Measurements from ENCODE around the gene SNAI1. TPM values are rescaled to one million over a fixed set of nuclear protein-coding genes. Genes with fewer than 3 reads are reported as not detected.
"Not testable (repeated sequence)": the region's sequence is repeated elsewhere in the genome, so short reads cannot be mapped to it uniquely, and the experiment has no call there.

Gene SNAI1
- total and polyA plus RNA-seq, 8 donors: 0.31 to 2.9 (median 0.98) TPM

GRCh38 chr20:49970498-49970897 is 12.3 kb upstream of the SNAI1 start:
- no peaks in the 10 kb centered on the region for H3K4me1 ChIP-seq
- 67 to 84% methylated on average over 8 of the region's 8 CpGs for WGBS, 2 donors
- H3K9me3 ChIP-seq: no peaks in the 10 kb centered on the region
- TF ChIP-seq, protein P1, sequence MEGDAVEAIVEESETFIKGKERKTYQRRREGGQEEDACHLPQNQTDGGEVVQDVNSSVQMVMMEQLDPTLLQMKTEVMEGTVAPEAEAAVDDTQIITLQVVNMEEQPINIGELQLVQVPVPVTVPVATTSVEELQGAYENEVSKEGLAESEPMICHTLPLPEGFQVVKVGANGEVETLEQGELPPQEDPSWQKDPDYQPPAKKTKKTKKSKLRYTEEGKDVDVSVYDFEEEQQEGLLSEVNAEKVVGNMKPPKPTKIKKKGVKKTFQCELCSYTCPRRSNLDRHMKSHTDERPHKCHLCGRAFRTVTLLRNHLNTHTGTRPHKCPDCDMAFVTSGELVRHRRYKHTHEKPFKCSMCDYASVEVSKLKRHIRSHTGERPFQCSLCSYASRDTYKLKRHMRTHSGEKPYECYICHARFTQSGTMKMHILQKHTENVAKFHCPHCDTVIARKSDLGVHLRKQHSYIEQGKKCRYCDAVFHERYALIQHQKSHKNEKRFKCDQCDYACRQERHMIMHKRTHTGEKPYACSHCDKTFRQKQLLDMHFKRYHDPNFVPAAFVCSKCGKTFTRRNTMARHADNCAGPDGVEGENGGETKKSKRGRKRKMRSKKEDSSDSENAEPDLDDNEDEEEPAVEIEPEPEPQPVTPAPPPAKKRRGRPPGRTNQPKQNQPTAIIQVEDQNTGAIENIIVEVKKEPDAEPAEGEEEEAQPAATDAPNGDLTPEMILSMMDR (IDR thresholded peaks at IDR 0.05): no peak
- no peaks in the 10 kb centered on the region for H3K27me3 ChIP-seq
- H3K4me3 ChIP-seq: no peak overlapping the region
- H3K27ac ChIP-seq: no peak overlapping the region
- intact Hi-C loops (cut with DNase I): no loop called here
- ATAC-seq: no peak
- no peaks in the 10 kb centered on the region for H3K36me3 ChIP-seq
- peak in 1 of 6 donors; percentile 27 for DNase-seq
- no peak for FAIRE-seq

DNA sequence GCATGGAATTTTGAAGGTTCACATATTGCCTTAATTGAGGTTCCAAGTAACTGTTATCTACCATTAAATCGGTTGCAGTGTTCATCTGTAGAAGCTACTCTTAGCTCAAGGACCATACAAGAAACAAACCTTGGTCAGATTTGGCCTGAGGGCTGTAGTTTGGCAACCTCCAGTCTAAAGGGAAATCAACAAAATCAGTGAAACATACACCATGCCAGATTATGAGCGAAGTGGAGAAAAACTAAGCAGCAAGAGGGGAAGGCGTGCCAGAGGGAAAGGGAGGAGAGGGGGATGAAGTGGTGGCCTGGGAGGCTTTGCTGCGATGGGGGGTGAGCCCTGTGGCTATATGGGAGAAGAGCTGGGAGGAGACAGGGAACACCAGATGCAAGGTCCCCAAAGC is 8.8 kb upstream of the SNAI1 start:
- TF ChIP-seq, protein P1 (IDR thresholded peaks at IDR 0.05): no peak
- WGBS, 2 donors: 63 to 70% methylated on average over 4 of the region's 4 CpGs
- Histone ChIP-seq H3K27me3 (no peaks in the 10 kb centered on the region), H3K4me3 (no peak overlapping the region), H3K36me3 (no peaks in the 10 kb centered on the region), H3K4me1 (no peaks in the 10 kb centered on the region), H3K27ac (no peak overlapping the region), H3K9me3 (no peaks in the 10 kb centered on the region)
- DNase-seq: no peak
- intact Hi-C loops (cut with DNase I): no loop called here
- no peak for ATAC-seq
- FAIRE-seq: no peak

GRCh38 chr20:49976542-49976941 is 6.2 kb upstream of the SNAI1 start:
- FAIRE-seq: no peak
- Histone ChIP-seq H3K27me3 (no peaks in the 10 kb centered on the region), H3K4me1 (no peaks in the 10 kb centered on the region), H3K4me3 (no peak overlapping the region), H3K27ac (no peak overlapping the region), H3K9me3 (no peaks in the 10 kb centered on the region), H3K36me3 (no peaks in the 10 kb centered on the region)
- intact Hi-C loops (cut with DNase I): no loop called here
- DNase-seq: no peak
- no peak for ATAC-seq
- TF ChIP-seq, protein P1 (IDR thresholded peaks at IDR 0.05): no peak
- WGBS, 2 donors: 23 to 31% methylated on average over 2 of the region's 2 CpGs

DNA sequence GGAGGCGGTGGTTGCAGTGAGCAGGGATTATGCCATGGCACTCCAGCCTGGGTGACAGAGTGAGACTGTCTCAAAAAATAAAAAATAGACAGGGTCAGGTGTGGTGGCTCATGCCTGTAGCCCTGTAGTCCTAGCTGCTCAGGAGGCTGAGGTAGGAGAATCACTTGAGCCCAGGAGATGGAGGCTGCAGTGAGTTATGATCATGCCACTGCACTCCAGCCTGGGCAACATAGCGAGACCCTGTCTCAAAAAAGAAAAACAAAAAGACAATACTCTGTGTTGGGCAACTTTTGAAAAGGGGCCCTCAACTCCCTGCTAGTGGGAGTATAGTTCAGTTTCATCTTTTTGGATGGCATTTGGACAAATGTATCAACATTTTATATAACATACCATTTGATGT is 5.0 kb upstream of the SNAI1 start:
- FAIRE-seq; intact Hi-C loops (cut with DNase I): not testable (repeated sequence)

GRCh38 chr20:49978685-49979029 is 4.1 kb upstream of the SNAI1 start:
- no peak for DNase-seq
- FAIRE-seq: no peak
- TF ChIP-seq, protein P1 (IDR thresholded peaks at IDR 0.05): no peak
- H3K27ac ChIP-seq: no peak overlapping the region
- intact Hi-C loops (cut with DNase I): no loop called here
- H3K36me3 ChIP-seq: no peaks in the 10 kb centered on the region
- 63 to 71% methylated on average over 3 of the region's 3 CpGs for WGBS, 2 donors
- H3K27me3 ChIP-seq: no peaks in the 10 kb centered on the region
- H3K4me3 ChIP-seq: no peak overlapping the region
- ATAC-seq: no peak
- H3K4me1 ChIP-seq: peaks cover 0 to 7% (median 4%) of the 10 kb centered on the region in 3 donors
- no peaks in the 10 kb centered on the region for H3K9me3 ChIP-seq

More for the DNA sequence above, 5.0 kb upstream of the SNAI1 start:
- H3K36me3 ChIP-seq, ATAC-seq, H3K4me1 ChIP-seq, H3K4me3 ChIP-seq, H3K9me3 ChIP-seq, DNase-seq, H3K27ac ChIP-seq, H3K27me3 ChIP-seq: not testable (repeated sequence)
- WGBS, 2 donors: 90 to 97% methylated on average over 2 of the region's 2 CpGs
